ENCODE data around the gene FARP1.

The FARP1 gene

GRCh38 chr13:98462946-98463345, 320.1 kb downstream of the FARP1 start:
- DNase-seq (ENCODE audit: low read depth in 2 of 2): no peak

- DNase-seq (ENCODE audit: low read depth in 2 of 2): peak; percentile 26 to 37
Observed at GRCh38 chr13:98466634-98467236, 323.8 kb downstream of the FARP1 start.

GRCh38 chr13:98467263-98467985, 324.5 kb downstream of the FARP1 start:
- DNase-seq (ENCODE audit: low read depth in 2 of 2): no peak

GRCh38 chr13:98468361-98468760, 325.5 kb downstream of the FARP1 start:
- no peak for DNase-seq (ENCODE audit: low read depth in 2 of 2)

GRCh38 chr13:98468929-98469328, 326.0 kb downstream of the FARP1 start:
- DNase-seq (ENCODE audit: low read depth in 2 of 2): no peak

- no peak for DNase-seq (ENCODE audit: low read depth in 2 of 2)
Observed at GRCh38 chr13:98470920-98471319, 328.0 kb downstream of the FARP1 start.

GRCh38 chr13:98471934-98472333, 329.0 kb downstream of the FARP1 start:
- DNase-seq (ENCODE audit: low read depth in 2 of 2): no peak

- DNase-seq (ENCODE audit: low read depth in 2 of 2): no peak
Observed at GRCh38 chr13:98473135-98473787, 330.4 kb downstream of the FARP1 start.

GRCh38 chr13:98473788-98474144, 330.9 kb downstream of the FARP1 start:
- DNase-seq (ENCODE audit: low read depth in 2 of 2): no peak

- DNase-seq (ENCODE audit: low read depth in 2 of 2): no peak
Observed at GRCh38 chr13:98474292-98474691, 331.4 kb downstream of the FARP1 start.

- no peak for DNase-seq (ENCODE audit: low read depth in 2 of 2)
Observed at GRCh38 chr13:98474761-98475160, 331.9 kb downstream of the FARP1 start.

GRCh38 chr13:98475522-98475921, 332.6 kb downstream of the FARP1 start:
- DNase-seq (ENCODE audit: low read depth in 2 of 2): no peak

- peak; percentile 26 to 45 for DNase-seq (ENCODE audit: low read depth in 2 of 2)
Observed at GRCh38 chr13:98476106-98476505, 333.2 kb downstream of the FARP1 start.

GRCh38 chr13:98476538-98476966, 333.7 kb downstream of the FARP1 start:
- DNase-seq (ENCODE audit: low read depth in 2 of 2): peak; percentile 67 to 80

GRCh38 chr13:98478189-98479129, 335.6 kb downstream of the FARP1 start:
- DNase-seq (ENCODE audit: low read depth in 2 of 2): no peak

GRCh38 chr13:98479496-98480003, 336.7 kb downstream of the FARP1 start:
- DNase-seq (ENCODE audit: low read depth in 2 of 2): no peak

- no peak for DNase-seq (ENCODE audit: low read depth in 2 of 2)
Observed at GRCh38 chr13:98480915-98481877, 338.3 kb downstream of the FARP1 start.

GRCh38 chr13:98482476-98483444, 339.9 kb downstream of the FARP1 start:
- DNase-seq (ENCODE audit: low read depth in 2 of 2): no peak

GRCh38 chr13:98483601-98484288, 340.9 kb downstream of the FARP1 start:
- no peak for DNase-seq (ENCODE audit: low read depth in 2 of 2)

Data from stimulated activated CD4-positive, alpha-beta T cell treated with anti-CD3 and anti-CD28 coated beads, Interleukin-1b, Interleukin-23, amount 100 ng/mL, for 4 hours (primary cell).